Mammary epithelial cell (primary cell): ENCODE measurements around the gene SSBP2.
"Not testable (repeated sequence)": the region's sequence is repeated elsewhere in the genome, so short reads cannot be mapped to it uniquely, and the experiment has no call there.

Source experiments
- CTCF ChIP-seq, 2 donors: IDR thresholded peaks in 1 of 2; conservative IDR thresholded peaks in 1 of 2; 2 replicates each; pipeline ENCODE4 v1.5.1; 2011 to 2012; ENCODE audit warnings: inconsistent platforms in 2 of 2, low read length in 2 of 2, mild to moderate bottlenecking in 2 of 2, control low read depth in 1 of 2, low read depth in 1 of 2; ENCODE audit not compliant: insufficient read depth in 1 of 2; ENCODE audit errors: extremely low read depth in 1 of 2
- EZH2 ChIP-seq: IDR thresholded peaks from 2 replicates; pipeline ENCODE4 v1.6.1; 2012; ENCODE audit warnings: low read length, inconsistent platforms, borderline replicate concordance

- TF ChIP-seq CTCF (conservative IDR thresholded peaks at IDR 0.05 in 1 of 2, IDR thresholded peaks at IDR 0.05 in 1 of 2; ENCODE audit: extremely low read depth in 1 of 2, insufficient read depth in 1 of 2, low read depth in 1 of 2, low read length in 2 of 2); EZH2: not testable (repeated sequence)
Measured at GRCh38 chr5:81714076-81714475, 36.8 kb downstream of the SSBP2 start.
